ENCODE measurements around the gene ASPHD2.

The ASPHD2 gene

DNA sequence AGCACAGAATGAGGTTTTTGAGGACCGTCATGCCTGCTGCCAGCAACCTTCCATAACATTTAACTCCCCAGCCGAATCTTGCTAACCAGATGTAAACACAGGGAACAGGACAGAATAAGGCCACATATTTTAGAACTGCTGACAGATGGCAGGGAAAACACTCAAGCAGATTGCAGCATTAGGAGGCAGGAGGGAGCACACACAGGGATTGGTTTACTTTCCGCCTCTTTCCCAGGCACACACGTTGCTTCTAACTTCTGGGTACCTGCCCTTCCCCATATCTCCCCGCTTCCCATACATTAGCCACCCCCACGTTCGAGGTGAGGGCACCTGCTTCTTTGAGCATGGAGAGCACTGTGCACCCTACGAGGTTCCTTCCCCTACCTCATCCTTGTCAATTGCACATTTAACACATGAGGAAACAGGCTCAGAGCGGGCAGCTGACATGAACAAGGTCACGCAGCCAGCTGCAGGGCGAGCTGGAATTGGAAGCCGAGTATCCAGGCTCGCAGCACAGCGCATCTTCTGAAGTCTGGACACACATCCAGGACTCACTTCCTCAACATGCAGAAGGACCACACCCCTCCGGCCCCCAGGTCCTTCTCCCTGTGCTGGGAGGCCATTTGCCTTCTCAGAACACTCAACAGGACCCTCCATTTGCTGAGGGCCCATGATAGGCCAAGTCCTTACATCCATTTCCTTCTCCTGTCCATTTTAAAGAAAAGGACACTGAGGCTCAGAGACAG, 18.7 kb downstream of the ASPHD2 start:
- TF ChIP-seq GATA2 (IDR thresholded peaks at IDR 0.05; ENCODE audit: low read depth, low read length), result no peak
- TF ChIP-seq GATA3 (IDR thresholded peaks at IDR 0.05; ENCODE audit: low read depth, low read length), result no peak

DNA sequence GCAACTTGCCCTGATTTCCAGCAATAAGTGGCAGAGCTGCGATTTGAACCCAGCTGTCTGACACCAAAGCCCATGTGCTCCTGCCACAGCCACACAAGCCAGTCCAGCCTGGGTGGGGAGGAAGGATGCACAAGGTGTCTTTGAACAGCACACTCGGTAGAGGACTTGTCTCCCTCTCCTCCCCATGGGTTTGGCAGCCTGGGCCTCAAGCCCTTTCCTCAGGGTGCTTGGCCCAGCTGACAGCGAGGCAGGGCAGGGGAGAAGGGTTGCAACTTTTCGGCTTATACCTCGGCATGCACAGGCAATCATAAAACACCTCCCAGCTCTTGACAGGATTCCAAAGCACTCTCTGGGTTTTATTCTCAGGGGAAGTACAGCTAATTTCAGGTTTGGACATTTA, 19.3 kb downstream of the ASPHD2 start:
- no peak for TF ChIP-seq GATA2 (IDR thresholded peaks at IDR 0.05; ENCODE audit: low read depth, low read length)
- TF ChIP-seq GATA3 (IDR thresholded peaks at IDR 0.05; ENCODE audit: low read depth, low read length), result no peak

DNA sequence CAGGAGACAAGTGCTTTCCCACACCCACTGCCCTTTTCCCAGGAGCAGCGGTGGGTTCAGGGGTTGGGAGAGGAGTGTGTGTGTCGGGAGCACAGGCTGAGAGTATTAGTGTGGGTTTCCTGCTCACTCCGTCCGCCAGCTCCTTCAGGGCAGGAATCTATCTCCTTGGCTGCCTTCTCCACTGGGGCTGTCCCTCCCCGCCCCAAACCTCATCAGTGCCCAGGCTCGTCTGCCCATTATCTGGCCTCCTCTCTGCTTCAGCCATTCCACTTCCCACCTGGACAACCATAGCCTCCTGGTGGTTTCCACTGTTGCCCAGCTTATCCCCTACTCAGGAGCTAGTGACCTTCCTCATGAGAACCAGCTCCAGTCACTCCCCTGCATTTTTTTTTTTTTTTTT, 19.9 kb downstream of the ASPHD2 start:
- TF ChIP-seq GATA2 (IDR thresholded peaks at IDR 0.05; ENCODE audit: low read depth, low read length), result no peak

DNA sequence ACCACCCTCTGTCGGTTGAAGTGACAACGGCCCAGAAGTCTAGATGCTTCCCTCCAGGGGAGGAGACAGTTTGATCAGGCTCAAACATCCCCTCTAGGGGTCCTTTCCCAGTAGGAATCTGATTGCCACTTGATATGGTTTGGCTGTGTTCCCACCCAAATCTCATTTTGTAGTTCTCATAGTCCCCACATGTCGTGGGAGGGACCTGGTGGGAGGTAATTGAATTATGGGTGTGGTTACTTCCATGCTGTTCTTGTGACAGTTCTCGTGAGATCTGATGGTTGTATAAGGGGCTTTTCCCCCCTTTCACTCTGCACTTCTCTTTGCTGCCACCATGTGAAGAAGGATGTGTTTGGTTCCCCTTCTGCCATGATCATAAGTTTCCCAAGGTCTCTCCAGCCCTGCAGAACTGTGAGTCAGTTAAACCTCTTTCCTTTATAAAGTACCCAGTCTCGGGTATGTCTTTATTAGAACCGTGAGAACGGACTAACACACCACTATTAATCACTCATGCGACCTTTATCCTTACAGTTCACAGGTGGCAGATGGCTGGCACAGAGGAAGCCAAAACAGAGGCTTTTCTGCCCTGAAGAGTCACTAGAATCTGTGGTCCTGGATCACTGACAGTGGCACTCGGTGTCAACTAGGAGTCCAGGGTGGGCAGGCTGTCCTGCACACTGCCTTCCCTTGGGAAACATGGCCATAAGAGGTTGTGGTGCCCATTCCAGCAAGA, 21.6 kb downstream of the ASPHD2 start:
- no peak for TF ChIP-seq GATA2 (IDR thresholded peaks at IDR 0.05; ENCODE audit: low read depth, low read length)
- no peak for TF ChIP-seq GATA3 (IDR thresholded peaks at IDR 0.05; ENCODE audit: low read depth, low read length)

DNA sequence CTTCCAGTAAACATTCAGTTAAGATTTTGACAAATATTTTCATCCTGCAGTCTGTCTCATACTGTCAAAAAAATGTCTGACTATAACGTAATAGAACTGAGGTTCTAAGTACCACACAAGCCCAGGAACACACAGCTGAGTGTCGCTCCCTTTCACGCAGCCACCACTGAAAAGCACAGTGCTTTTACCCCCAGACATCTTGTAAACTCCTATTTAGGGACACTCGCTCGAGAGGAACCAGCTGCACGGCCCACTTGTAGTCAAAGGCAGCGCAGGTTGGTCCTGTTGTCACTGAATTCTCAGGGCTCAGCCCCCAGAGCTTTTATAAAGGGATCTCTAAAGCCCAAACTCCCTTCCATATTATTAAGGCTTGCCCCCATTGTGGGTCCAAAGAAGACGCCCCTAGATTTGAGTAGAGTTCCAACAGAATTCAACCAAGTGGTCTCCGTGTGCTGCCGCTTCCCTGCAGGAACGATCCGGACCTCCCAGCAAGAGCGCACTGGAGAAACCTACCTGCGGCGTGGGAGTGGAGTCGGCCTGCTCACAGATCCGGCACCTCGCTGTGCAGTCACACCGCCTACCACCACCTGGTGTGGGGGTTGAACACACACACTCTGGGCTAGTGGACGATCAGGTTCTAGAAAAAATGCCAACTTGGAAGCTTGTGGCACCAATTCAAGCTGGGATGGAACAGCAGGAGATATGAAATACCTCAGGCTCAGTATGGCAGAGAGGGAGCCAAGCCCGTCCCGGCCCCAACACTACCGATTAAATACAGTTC, 23.4 kb downstream of the ASPHD2 start:
- no peak for TF ChIP-seq GATA3 (IDR thresholded peaks at IDR 0.05; ENCODE audit: low read depth, low read length)
- no peak for TF ChIP-seq GATA2 (IDR thresholded peaks at IDR 0.05; ENCODE audit: low read depth, low read length)

DNA sequence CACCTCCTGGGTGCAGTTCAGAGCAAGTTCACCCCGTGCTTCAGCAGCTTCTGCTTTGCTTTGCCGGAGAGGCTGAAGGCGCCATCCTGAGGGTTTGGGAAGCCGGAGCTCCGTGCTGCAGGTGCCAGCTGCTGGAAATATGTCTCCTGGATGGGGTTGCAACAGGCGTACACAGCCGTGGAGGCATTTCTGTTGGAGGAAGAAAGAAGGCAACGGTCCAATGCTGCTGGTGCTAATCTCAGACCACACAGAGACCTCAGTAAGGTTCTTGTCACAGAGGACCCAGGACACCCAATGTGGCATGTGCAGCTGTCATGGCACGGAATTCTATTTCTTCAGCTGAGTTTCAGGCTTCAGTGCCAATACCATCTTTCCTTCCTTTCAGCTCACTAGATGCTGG, 24.2 kb downstream of the ASPHD2 start:
- no peak for TF ChIP-seq GATA3 (IDR thresholded peaks at IDR 0.05; ENCODE audit: low read depth, low read length)
- no peak for TF ChIP-seq GATA2 (IDR thresholded peaks at IDR 0.05; ENCODE audit: low read depth, low read length)

DNA sequence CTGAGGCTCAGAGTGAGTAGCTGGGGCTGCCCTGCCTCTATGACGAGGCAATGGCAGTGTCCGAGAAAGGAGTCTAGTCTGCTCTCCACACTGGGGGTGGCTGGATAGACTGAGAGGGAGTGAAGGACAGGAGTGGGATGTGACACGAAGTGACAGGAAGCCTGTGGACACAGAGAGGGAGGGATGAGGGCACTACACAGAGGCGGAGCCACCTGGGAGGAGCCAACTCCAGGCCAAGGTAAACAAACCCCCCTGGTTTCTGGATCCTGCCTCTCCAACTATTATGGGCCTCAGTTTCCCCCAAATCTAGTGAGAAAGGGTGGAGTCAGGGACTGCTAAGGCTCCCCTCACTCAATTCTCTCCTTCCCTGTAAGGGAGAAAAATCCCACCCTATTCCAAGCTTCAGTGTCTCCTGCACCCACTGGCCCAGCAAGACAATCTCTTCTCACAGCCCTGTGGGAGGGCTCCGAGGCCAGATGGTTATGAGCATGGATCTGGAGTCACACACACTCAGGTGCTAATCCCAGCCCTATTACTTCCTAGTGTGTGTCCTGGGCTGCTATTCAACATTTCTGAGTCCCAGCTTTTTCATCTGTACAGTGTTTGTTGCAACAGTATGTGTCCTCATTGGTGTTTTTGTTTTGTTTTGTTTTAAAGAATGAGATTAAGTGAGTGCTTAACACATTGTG, 24.9 kb downstream of the ASPHD2 start:
- no peak for TF ChIP-seq GATA3 (IDR thresholded peaks at IDR 0.05; ENCODE audit: low read depth, low read length)
- no peak for TF ChIP-seq GATA2 (IDR thresholded peaks at IDR 0.05; ENCODE audit: low read depth, low read length)

DNA sequence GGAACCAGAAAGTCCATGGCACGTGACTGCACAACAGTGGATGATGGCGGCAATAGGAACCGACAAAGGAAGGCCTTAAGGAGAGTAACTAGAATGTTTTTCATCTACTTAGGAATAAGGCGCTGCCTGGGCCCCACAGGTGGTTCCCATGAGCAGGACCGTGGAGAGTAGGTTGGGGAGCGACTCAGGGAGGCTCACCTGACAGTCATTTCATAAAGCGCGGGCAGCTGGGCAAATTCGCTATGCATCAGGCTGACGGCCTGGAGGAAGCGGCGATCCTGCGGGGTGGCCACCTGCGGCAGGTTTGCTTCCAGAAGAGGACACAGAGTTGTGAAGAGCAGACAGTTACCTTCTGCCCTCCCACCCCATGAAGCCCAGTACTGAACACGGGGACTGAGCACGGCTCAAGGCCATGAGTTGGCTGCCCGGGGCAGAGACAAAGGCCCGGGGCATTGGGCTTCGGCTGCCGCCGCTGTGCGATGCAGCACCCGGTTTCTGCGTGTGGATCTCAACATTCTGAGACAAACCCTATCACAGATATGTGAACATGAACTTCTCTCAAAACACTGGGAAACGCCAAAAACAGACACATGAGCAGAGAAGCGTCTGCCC, 28.7 kb downstream of the ASPHD2 start:
- TF ChIP-seq GATA3 (IDR thresholded peaks at IDR 0.05; ENCODE audit: low read depth, low read length) (no peak), GATA2 (IDR thresholded peaks at IDR 0.05; ENCODE audit: low read depth, low read length) (no peak)

DNA sequence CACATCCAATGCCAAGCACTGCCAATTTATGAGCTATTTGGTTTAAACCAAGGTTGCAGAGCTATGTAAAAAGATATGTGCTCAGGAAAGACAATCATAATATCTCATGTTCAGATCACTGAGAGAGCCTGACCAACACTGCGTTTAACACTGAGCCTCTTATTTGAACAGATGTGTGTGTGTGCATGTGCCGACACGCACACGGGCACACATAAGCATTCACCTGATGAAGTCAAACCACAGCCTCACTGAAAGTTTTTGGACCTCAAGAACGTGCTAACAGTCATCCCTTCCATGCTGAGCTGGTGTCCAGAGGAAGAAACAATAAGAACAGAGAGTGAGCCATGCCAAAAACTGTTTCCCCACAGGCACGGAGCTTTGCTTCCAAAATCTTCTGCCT, 31.1 kb downstream of the ASPHD2 start:
- TF ChIP-seq GATA3 (IDR thresholded peaks at IDR 0.05; ENCODE audit: low read depth, low read length) (no peak), GATA2 (IDR thresholded peaks at IDR 0.05; ENCODE audit: low read depth, low read length) (no peak)

DNA sequence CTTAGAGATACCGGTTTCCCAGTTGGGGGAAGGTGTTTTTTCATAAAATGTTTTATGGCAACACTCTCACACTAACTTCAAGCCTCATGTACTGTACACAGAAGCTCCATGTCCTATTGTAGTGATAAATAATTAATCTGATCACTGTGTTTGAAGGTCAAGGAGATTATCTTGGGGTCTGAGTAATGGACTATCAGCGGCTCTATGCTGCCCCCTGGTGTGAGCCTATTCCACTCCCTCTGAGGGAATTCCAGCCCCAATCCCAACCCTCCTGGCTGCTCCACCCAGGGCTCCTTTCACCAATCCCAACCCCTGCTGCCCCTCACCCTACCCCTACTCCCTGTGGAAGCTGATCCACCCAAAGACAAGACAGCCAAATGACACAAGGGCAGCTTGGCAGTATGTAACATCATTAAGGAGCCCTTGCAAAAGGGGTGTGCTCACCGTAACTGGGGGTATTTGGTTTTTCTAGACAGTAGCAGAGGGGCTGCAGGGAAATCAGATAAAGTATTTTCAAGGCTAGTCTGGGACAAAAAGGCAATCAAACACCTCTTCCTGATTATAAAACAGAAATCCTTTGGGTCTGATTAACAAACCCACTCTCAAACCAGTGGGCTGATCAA, 32.2 kb downstream of the ASPHD2 start:
- TF ChIP-seq GATA3 (IDR thresholded peaks at IDR 0.05; ENCODE audit: low read depth, low read length) (no peak), GATA2 (IDR thresholded peaks at IDR 0.05; ENCODE audit: low read depth, low read length) (no peak)

DNA sequence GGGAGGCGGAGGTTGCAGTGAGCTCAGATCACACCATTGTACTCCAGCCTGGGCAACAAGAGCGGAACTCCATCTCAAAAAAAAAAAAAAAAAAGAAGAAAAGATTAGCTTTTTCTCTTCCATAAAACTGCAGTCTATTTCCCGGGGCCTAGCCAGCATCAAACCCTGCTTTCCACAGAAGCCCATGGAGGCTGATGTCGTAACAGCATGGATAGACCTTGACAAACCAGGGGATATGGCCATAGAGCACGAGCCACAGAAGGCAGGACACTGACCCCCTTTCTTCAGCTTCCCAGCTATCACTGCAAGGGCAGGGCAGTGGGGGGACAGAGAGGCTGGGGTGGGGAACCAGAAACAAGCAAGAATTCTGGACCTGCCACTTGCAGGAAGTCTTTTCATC, 33.0 kb downstream of the ASPHD2 start:
- TF ChIP-seq GATA3 (IDR thresholded peaks at IDR 0.05; ENCODE audit: low read depth, low read length), result no peak
- no peak for TF ChIP-seq GATA2 (IDR thresholded peaks at IDR 0.05; ENCODE audit: low read depth, low read length)

DNA sequence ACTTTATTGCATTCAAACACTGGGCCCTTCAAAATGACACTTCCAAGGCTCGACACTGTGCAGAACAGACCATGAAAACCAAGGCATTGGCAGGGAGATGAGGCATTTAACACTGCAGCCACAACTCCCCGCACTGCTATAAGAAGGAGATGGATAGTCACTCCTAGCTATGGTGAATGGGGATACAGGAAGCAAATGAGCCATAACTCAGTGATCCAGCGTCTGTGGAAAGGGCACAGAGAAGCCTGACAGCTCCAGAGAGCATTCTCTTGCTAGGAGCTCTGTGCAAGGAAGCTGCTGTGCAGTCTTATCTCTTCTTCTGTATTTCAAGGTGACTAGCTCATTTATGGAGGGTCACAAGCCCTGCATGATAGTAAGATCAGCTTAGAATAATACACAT, 33.6 kb downstream of the ASPHD2 start:
- TF ChIP-seq GATA2 (IDR thresholded peaks at IDR 0.05; ENCODE audit: low read depth, low read length), result no peak
- no peak for TF ChIP-seq GATA3 (IDR thresholded peaks at IDR 0.05; ENCODE audit: low read depth, low read length)

DNA sequence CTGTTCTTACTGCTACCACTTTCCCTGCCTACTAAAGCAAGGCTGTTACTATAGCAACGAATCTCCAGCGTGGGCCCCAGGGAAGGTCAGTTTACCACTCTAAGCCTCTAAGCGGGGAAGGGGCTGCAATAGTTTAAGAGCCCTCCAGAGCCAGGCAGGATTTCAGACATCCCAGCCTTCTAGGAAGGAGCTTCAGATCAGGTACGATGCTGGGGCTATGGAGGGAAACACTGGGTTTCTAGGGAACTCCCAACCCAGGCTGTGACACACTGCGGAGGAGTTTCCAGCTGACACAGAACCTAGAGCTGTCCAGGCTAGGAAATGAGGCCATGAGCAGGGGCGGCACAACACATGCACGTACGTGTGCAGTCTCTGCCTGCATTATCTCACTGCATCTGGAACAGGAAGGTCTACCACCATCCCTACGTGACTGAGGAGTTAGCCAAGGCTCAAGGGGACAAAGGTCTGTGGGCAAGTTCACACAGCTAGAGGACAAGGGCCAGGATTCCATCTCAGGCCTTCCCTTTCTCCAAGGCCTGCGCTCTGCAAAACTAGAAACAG, 34.1 kb downstream of the ASPHD2 start:
- no peak for TF ChIP-seq GATA2 (IDR thresholded peaks at IDR 0.05; ENCODE audit: low read depth, low read length)
- TF ChIP-seq GATA3 (IDR thresholded peaks at IDR 0.05; ENCODE audit: low read depth, low read length), result no peak
